Activated T-helper 9 cell treated with anti-CD3 and anti-CD28 coated beads, Interleukin-2, amount 50 U/mL, for 16 hours (primary cell): ENCODE measurements around the gene IARS2.
"Not testable (repeated sequence)": the region's sequence is repeated elsewhere in the genome, so short reads cannot be mapped to it uniquely, and the experiment has no call there.

ENCODE experiments used
- DNase-seq: peaks from one replicate; pipeline ENCODE4 v3.0.0-alpha.2; 2020; ENCODE audit warnings: low read depth

IARS2 gene

GRCh38 chr1:220166853-220167252 lies 72.9 kb downstream of the IARS2 start:
- no peak for DNase-seq

DNA sequence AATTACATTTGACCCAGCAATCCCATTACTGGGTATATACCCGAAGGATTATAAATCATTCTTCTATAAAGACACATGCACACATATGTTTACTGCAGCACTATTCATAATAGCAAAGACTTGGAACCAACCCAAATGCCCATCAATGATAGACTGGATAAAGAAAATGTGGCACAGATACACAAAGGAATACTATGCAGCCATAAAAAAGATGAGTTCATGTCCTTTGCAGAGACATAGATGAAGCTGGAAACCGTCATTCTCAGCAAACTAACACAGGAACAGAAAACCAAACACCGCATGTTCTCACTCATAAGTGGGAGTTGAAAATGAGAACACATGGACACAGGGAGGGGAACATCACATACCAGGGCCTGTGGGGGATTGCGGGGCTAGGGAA lies 76.0 kb downstream of the IARS2 start:
- DNase-seq: not testable (repeated sequence)

DNA sequence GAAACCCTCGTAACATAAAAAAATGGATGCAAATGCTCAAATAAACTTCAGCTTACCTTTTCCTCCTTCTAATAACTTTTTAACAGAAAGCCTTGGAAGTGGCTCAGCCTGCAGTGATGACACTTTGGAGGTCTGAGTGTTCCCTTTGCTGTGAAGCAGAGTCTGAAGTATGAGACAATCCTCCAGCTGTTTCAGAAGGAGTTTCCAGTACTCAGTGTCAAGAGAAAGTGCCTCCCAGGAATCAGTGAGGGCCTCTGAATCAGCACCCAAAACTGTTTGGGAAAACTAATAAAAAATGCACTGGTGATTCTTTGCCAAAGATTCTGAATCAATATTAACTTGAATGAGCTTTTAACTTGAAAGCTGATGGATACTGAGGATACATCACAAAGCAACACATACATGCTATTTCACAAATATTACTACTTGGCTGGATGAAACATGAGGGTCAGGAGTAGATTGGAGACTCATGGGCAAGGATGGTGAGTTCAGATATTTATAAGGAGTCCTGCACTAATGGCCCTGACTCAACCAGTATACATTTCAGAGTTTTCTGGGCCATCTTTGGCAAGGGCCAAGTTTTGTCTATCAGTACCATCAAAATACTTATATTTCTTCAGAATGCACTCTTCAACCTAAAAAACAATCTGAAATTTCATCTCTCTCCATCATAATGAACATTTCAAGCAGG lies 77.0 kb downstream of the IARS2 start:
- DNase-seq: no peak

GRCh38 chr1:220176540-220176939 lies 82.6 kb downstream of the IARS2 start:
- no peak for DNase-seq

DNA sequence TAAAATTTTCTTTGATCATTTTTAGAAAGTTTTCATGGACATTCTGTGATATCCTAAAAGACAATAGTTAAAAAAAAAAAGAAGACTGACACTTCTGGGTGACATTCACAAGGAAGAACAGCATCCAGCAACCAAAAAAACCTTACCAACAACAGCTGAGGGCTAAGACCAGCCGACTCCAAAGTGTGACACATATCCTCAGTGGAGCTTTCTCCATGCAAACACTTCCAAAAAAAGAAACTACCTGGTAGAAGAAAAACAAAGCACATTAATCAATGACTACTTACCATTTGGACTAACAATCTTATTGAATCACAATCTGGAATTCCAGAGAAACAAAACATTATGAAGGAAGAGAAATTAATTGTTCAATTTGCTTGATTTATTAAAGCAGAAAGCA lies 88.2 kb downstream of the IARS2 start:
- no peak for DNase-seq

DNA sequence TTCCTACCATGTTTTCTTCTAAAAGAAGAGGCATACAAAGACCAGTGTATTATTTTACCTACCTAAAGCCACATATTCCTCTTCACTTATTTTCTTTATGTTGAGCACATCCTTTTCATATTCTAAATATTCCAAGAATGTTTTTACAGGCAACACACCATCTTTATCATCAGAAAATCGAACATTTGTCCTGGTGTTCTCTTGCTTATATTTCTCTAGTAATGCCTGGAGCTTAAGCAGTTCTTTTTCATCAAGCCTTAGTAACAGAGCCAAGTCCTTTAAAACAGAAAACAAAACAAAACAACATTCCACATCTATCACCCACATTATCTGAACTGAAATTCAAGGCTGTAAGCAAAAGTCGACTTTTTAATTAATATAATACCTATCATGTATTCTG lies 88.7 kb downstream of the IARS2 start:
- no peak for DNase-seq

GRCh38 chr1:220184506-220184905 lies 90.6 kb downstream of the IARS2 start:
- no peak for DNase-seq

GRCh38 chr1:220186752-220187151 lies 92.8 kb downstream of the IARS2 start:
- no peak for DNase-seq

DNA sequence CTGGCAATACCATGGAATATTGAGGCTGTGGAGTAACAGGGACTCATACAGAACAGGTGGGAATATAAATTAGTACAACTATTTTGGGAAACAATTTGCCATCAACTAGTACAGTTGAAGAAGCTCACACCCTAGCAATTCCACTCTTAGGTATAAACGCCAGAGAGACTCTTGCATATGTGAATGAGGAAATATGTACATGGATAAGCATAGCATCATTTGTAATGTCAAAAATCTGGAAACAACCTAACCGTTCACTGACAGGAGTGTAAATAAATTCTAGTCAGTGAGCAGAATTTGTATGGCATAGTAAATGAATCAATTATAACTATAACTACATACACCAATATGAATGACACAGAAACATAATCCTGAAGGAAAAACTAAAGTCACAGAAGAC lies 94.6 kb downstream of the IARS2 start:
- no peak for DNase-seq

DNA sequence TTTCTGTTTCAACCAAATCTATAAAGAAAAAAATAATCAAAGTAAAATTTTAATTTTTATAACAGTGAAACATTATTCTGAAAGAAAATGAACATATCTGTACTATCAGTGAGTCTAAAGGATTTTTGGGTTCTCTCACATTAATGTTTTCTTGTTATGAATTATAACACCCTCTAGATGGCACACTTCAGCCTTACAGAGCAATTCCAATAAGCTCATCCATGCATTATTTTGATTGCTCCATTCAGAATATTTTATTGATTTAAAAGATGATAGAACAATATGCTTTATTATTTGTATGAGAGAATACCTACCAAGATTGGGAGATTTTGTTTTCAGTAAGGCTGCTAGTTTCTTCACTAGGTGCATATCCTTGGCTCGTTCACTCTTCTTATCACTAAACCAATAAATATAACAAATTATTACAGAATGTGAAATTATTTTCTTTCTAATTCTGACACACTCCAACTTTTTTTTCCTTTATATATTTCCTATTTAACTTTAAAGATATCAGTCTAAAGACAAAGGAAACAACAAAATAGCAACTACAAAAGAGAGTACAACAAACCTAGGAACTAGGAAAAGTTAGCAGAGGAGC lies 95.9 kb downstream of the IARS2 start:
- no peak for DNase-seq

DNA sequence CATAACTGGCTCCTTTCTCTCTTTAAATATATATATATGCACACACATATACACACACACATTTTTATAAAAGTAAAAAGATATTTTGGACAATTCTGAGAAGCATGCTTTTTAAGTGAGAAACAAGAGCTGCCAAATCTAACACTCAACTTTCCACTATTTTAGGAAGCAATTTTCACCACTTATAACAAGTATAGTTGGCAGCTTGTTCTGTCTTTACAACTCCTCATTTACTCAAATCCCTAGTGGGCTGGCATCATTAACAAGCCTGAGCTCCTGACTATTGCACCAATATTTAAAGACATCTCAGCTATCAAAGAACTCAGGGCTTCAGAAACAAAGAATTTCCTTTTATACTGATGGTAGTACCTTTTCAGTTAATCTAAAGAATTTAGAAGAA lies 101.8 kb downstream of the IARS2 start:
- DNase-seq: no peak
